H1 (cell line): Measurements from ENCODE around the gene TESMIN. TPM values are rescaled to one million over a fixed set of nuclear protein-coding genes. Genes with fewer than 3 reads are reported as not detected.

Experiments
- CBX8 ChIP-seq: fragments of 300-800, 300-1000 bp; sonication (generic); IDR thresholded peaks from 2 replicates; pipeline ENCODE4 v1.7.1; 2016; ENCODE audit warnings: low read depth, low read length, borderline replicate concordance
- EP300 ChIP-seq, 2 experiments: IDR thresholded peaks; 1 replicate in 1 of 2; 2 replicates in 1 of 2; pipeline ENCODE4 v1.6.1; 2011 to 2012; ENCODE audit warnings: low read depth in 2 of 2, low read length in 2 of 2, mild to moderate bottlenecking in 2 of 2, borderline replicate concordance in 1 of 2, inconsistent platforms in 1 of 2, moderate library complexity in 1 of 2
- KDM4A ChIP-seq: IDR thresholded peaks from one replicate; pipeline ENCODE4 v1.7.1; 2012; ENCODE audit warnings: low read depth, mild to moderate bottlenecking, moderate library complexity, low read length, inconsistent platforms; ENCODE audit not compliant: severe bottlenecking
- SRF ChIP-seq: IDR thresholded peaks from 2 replicates; pipeline ENCODE4 v1.6.1; 2011; ENCODE audit warnings: mild to moderate bottlenecking, low read depth, low read length, moderate library complexity
- polyA plus RNA-seq, 7 experiments: library from polyadenylated mRNA; depleted of rRNA in 3 of 7; stranded (reverse) in 5 of 7; unstranded in 2 of 7; fragments of >200 nt in 5 of 7; fragments of 200-250 nt in 2 of 7; gene quantifications; 1 replicate in 5 of 7; 2 replicates in 1 of 7; 4 replicates in 1 of 7; pipeline versions ENCODE4 v1.2.1 to v1.2.3, GENCODE V29; 2011 to 2013; ENCODE audit warnings: missing spikeins in 2 of 7, mixed read lengths in 2 of 7
- total RNA-seq: library from RNA; stranded (reverse); fragmentation: NEBNext Ultra II Directional; extraction: Animal tissue kit (Norgen Biotek cat#: 25700); gene quantifications from 2 replicates; pipeline ENCODE4 v1.2.1, GENCODE V29; 2021
- TF ChIP-seq, protein P1 (sequence below): IDR thresholded peaks from 2 replicates; pipeline ENCODE4 v1.6.1; 2012; ENCODE audit warnings: low read length, inconsistent platforms
- TF ChIP-seq, protein P2 (sequence below): fragments of 300-600 bp; sonication (generic); IDR thresholded peaks from 2 replicates; pipeline ENCODE4 v1.7.1; 2012; ENCODE audit warnings: low read length, moderate library complexity, mild to moderate bottlenecking, inconsistent platforms; ENCODE audit not compliant: insufficient replicate concordance

TESMIN gene
- total and polyA plus RNA-seq, 2 of the 8 experiments (the other 6 are each of a cell fraction or from before 2014, with no cell fraction given), result 22.6 to 61.1 TPM

DNA sequence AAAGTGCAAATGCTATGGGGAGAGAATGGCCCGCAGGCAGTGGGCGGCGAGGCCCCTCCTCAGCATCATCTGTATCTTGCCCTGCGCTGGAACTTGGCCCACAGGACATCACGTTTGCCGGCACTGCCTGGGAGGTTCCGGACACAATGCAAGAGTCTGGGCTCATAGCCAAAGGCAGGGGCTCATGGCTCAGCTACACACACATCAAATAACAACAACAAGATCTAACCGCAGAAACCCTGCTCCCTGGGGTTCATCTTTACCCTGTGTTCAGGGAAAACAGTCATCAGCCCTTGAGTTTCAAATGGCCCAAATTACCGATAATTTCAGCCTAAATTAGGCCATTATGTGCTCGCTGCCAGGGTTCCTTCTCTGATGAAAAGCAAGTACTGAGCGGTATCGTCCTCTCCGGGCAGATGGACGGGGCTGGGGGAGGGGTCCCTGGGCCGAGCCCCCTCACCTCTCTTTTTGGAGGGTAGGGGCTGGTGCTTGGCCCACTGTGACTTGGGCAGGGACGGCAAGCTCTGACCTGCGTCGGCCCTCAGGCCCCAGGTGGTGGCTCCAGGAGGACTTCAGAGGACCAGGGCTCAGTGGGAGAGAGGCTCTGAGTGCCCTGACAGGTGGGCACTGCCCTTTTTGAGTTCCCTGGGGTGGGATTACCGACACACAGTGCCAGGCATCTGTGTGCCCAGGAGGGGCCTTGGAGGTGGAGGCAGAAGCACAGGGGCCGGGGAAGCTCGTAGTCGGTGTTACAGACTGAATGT is 92.0 kb downstream of the TESMIN start (continued):
- TF ChIP-seq SRF (no peak), KDM4A (no peak), EP300 (IDR thresholded peaks at IDR 0.05; ENCODE audit: borderline replicate concordance in 1 of 2, low read depth in 2 of 2, low read length in 2 of 2) (no peak), CBX8 (no peak)
- TF ChIP-seq, protein P1, sequence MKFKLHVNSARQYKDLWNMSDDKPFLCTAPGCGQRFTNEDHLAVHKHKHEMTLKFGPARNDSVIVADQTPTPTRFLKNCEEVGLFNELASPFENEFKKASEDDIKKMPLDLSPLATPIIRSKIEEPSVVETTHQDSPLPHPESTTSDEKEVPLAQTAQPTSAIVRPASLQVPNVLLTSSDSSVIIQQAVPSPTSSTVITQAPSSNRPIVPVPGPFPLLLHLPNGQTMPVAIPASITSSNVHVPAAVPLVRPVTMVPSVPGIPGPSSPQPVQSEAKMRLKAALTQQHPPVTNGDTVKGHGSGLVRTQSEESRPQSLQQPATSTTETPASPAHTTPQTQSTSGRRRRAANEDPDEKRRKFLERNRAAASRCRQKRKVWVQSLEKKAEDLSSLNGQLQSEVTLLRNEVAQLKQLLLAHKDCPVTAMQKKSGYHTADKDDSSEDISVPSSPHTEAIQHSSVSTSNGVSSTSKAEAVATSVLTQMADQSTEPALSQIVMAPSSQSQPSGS, result no peak
- TF ChIP-seq, protein P2, sequence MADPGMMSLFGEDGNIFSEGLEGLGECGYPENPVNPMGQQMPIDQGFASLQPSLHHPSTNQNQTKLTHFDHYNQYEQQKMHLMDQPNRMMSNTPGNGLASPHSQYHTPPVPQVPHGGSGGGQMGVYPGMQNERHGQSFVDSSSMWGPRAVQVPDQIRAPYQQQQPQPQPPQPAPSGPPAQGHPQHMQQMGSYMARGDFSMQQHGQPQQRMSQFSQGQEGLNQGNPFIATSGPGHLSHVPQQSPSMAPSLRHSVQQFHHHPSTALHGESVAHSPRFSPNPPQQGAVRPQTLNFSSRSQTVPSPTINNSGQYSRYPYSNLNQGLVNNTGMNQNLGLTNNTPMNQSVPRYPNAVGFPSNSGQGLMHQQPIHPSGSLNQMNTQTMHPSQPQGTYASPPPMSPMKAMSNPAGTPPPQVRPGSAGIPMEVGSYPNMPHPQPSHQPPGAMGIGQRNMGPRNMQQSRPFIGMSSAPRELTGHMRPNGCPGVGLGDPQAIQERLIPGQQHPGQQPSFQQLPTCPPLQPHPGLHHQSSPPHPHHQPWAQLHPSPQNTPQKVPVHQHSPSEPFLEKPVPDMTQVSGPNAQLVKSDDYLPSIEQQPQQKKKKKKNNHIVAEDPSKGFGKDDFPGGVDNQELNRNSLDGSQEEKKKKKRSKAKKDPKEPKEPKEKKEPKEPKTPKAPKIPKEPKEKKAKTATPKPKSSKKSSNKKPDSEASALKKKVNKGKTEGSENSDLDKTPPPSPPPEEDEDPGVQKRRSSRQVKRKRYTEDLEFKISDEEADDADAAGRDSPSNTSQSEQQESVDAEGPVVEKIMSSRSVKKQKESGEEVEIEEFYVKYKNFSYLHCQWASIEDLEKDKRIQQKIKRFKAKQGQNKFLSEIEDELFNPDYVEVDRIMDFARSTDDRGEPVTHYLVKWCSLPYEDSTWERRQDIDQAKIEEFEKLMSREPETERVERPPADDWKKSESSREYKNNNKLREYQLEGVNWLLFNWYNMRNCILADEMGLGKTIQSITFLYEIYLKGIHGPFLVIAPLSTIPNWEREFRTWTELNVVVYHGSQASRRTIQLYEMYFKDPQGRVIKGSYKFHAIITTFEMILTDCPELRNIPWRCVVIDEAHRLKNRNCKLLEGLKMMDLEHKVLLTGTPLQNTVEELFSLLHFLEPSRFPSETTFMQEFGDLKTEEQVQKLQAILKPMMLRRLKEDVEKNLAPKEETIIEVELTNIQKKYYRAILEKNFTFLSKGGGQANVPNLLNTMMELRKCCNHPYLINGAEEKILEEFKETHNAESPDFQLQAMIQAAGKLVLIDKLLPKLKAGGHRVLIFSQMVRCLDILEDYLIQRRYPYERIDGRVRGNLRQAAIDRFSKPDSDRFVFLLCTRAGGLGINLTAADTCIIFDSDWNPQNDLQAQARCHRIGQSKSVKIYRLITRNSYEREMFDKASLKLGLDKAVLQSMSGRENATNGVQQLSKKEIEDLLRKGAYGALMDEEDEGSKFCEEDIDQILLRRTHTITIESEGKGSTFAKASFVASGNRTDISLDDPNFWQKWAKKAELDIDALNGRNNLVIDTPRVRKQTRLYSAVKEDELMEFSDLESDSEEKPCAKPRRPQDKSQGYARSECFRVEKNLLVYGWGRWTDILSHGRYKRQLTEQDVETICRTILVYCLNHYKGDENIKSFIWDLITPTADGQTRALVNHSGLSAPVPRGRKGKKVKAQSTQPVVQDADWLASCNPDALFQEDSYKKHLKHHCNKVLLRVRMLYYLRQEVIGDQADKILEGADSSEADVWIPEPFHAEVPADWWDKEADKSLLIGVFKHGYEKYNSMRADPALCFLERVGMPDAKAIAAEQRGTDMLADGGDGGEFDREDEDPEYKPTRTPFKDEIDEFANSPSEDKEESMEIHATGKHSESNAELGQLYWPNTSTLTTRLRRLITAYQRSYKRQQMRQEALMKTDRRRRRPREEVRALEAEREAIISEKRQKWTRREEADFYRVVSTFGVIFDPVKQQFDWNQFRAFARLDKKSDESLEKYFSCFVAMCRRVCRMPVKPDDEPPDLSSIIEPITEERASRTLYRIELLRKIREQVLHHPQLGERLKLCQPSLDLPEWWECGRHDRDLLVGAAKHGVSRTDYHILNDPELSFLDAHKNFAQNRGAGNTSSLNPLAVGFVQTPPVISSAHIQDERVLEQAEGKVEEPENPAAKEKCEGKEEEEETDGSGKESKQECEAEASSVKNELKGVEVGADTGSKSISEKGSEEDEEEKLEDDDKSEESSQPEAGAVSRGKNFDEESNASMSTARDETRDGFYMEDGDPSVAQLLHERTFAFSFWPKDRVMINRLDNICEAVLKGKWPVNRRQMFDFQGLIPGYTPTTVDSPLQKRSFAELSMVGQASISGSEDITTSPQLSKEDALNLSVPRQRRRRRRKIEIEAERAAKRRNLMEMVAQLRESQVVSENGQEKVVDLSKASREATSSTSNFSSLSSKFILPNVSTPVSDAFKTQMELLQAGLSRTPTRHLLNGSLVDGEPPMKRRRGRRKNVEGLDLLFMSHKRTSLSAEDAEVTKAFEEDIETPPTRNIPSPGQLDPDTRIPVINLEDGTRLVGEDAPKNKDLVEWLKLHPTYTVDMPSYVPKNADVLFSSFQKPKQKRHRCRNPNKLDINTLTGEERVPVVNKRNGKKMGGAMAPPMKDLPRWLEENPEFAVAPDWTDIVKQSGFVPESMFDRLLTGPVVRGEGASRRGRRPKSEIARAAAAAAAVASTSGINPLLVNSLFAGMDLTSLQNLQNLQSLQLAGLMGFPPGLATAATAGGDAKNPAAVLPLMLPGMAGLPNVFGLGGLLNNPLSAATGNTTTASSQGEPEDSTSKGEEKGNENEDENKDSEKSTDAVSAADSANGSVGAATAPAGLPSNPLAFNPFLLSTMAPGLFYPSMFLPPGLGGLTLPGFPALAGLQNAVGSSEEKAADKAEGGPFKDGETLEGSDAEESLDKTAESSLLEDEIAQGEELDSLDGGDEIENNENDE, result no peak
